CD4-positive, CD25-positive, alpha-beta regulatory T cell (primary cell): ENCODE results near the gene TRPC4. TPM values are rescaled to one million over a fixed set of nuclear protein-coding genes. Genes with fewer than 3 reads are reported as not detected.

Source experiments
- ATAC-seq, 2 donors: fragments of 150-1000 bp; cut with Tn5 transposase; one replicate each; pipeline ENCODE4 v1.10.0; 2021; ENCODE audit warnings: low read depth in 2 of 2, moderate number of reproducible peaks in 2 of 2, moderate library complexity in 1 of 2
- DNase-seq, 3 donors: peaks; one replicate each; pipeline versions ENCODE4 v3.0.0 to v3.0.0-alpha.2; 2012 to 2022; ENCODE audit warnings: mixed read lengths in 1 of 3
- H3K27ac ChIP-seq: one replicate; pipeline ENCODE4 v1.7.0; 2013; ENCODE audit warnings: mild to moderate bottlenecking, low read length; ENCODE audit not compliant: insufficient read depth, poor library complexity, severe bottlenecking
- H3K27me3 ChIP-seq: one replicate; pipeline ENCODE4 v1.7.0; 2013; ENCODE audit warnings: low read length; ENCODE audit not compliant: control insufficient read depth, insufficient read depth
- H3K36me3 ChIP-seq: one replicate; pipeline ENCODE4 v1.7.0; 2013; ENCODE audit warnings: mild to moderate bottlenecking, low read length, moderate library complexity; ENCODE audit not compliant: control insufficient read depth, insufficient read depth
- H3K4me1 ChIP-seq: 2 replicates; pipeline ENCODE4 v1.7.0; 2013; ENCODE audit warnings: mild to moderate bottlenecking, low read length; ENCODE audit not compliant: insufficient read depth, control insufficient read depth, poor library complexity, severe bottlenecking
- H3K4me3 ChIP-seq: one replicate; pipeline ENCODE4 v1.7.0; 2013; ENCODE audit warnings: low read depth, mild to moderate bottlenecking, low read length, moderate library complexity
- H3K9me3 ChIP-seq, 2 experiments: 1 replicate in 1 of 2; 2 replicates in 1 of 2; pipeline ENCODE4 v1.7.0; 2013; ENCODE audit warnings: low read length in 2 of 2, mild to moderate bottlenecking in 1 of 2, moderate library complexity in 1 of 2; ENCODE audit not compliant: control insufficient read depth in 2 of 2
- H3K27ac Mint-ChIP-seq, 3 donors: one replicate each; pipeline ENCODE4 v1.8.0; 2020 to 2022; ENCODE audit warnings: mild to moderate bottlenecking in 3 of 3, mixed read lengths in 3 of 3, moderate library complexity in 2 of 3
- H3K27me3 Mint-ChIP-seq: one replicate; pipeline ENCODE4 v1.8.0; 2022; ENCODE audit warnings: mild to moderate bottlenecking, mixed read lengths
- H3K36me3 Mint-ChIP-seq: one replicate; pipeline ENCODE4 v1.8.0; 2020; ENCODE audit warnings: mixed read lengths
- H3K4me1 Mint-ChIP-seq, 4 donors: one replicate each; pipeline ENCODE4 v1.8.0; 2020 to 2022; ENCODE audit warnings: mixed read lengths in 4 of 4, mild to moderate bottlenecking in 1 of 4
- H3K4me3 Mint-ChIP-seq, 4 donors: one replicate each; pipeline ENCODE4 v1.8.0; 2020 to 2022; ENCODE audit warnings: mild to moderate bottlenecking in 4 of 4, mixed read lengths in 4 of 4, moderate library complexity in 3 of 4
- H3K9me3 Mint-ChIP-seq, 7 donors: one replicate each; pipeline ENCODE4 v1.8.0; 2020 to 2022; ENCODE audit warnings: mixed read lengths in 7 of 7, mild to moderate bottlenecking in 3 of 7, moderate library complexity in 2 of 7
- polyA plus RNA-seq, 4 donors: library from polyadenylated mRNA; unstranded; fragments of 300-500 nt; fragmentation: Illumina TruSeq; gene quantifications; one replicate each; pipeline ENCODE4 v1.2.3, GENCODE V29; 2021
- total RNA-seq: library from RNA; stranded (reverse); gene quantifications from one replicate; pipeline ENCODE4 v1.2.3, GENCODE V29; 2022

Gene TRPC4
- total RNA-seq, result not detected
- polyA plus RNA-seq, result not detected

DNA sequence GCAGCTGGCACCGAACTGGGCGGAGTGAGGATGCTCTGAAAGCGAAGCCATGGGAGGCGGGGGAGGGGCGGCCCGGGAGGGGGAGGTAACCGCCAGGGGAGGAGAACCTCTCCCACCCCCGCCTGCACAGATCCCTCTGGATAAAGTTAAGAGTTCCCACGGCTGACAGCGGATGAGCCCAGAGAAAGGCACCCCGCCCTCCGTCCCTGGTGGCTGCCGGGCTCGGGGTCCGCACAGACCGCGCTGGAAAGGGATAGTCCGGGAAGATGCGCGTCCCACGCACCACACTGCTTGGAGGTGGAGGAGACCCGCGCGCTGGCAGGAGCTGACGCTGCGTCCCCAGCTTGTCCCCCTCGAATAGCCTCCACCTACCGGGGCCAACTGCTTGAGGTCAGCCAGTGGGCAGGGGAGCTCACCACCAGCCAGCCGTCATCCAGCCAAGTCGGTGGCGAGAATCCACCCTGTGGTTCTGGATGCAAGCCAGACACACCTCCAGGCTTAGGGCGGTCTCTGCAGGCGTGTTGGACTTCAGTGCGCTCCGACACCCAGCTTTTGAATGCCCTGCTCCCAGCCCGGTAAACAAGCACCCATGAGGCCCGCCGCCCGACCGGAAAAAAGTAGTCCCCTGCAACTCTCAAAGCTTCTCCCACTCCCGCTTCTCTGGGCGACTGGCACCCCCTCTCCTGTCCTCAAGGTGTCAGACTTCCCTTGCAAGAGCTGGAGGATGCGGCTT, at the start of gene TRPC4:
Gene TRPC4 (minus strand): TSS at position 17 of the 733 bp plus-strand sequence. CDS start 86,439 bp downstream, outside the sequence.
- Mint-ChIP-seq H3K27ac (no peak within 1 kb of the TSS), H3K27me3 (peaks cover 14% of the 10 kb centered on the region), H3K9me3 (peaks cover 0 to 3% (median 2%) of the 10 kb centered on the region in 7 donors), H3K36me3 (no peaks in the 10 kb centered on the region), H3K4me3 (peak within 1 kb of the TSS in 1 of 4 donors; percentile 42), H3K4me1 (peaks cover 0 to 7% (median 0%) of the 10 kb centered on the region in 4 donors)
- no peaks in the 10 kb centered on the region for H3K27me3 ChIP-seq
- no peak for ATAC-seq
- no peaks in the 10 kb centered on the region for H3K4me1 ChIP-seq
- DNase-seq, result peak in 1 of 3 donors; percentile 1
- no peaks in the 10 kb centered on the region for H3K9me3 ChIP-seq
- no peak within 1 kb of the TSS for H3K4me3 ChIP-seq
- H3K36me3 ChIP-seq, result no peaks in the 10 kb centered on the region
- H3K27ac ChIP-seq, result no peak within 1 kb of the TSS

DNA sequence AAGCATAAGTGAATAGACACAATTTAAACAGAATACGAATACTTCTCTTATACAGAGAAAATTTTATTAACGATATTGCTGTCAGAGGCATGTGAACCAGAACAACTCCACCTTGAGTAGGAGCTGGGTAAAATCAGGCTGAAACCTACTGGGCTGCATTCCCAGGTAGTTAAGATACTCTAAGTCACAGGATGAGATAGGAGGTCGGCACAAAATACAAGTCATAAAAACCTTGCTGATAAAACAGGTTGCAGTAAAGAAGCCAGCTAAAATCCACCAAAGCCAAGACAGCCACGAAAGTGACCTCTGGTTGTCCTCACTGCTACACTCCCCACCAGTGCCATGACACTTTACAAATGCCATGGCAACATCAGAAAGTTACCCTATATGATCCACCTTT, 49.2 kb upstream of the TRPC4 start:
- Mint-ChIP-seq H3K36me3 (no peaks in the 10 kb centered on the region), H3K4me3 (no peak overlapping the region), H3K27ac (no peak overlapping the region), H3K9me3 (peaks cover 0 to 4% (median 1%) of the 10 kb centered on the region in 7 donors), H3K27me3 (no peaks in the 10 kb centered on the region), H3K4me1 (peaks cover 0 to 2% (median 0%) of the 10 kb centered on the region in 4 donors)
- ATAC-seq (no peak), DNase-seq (no peak)
- Histone ChIP-seq H3K9me3 (no peaks in the 10 kb centered on the region), H3K27ac (no peak overlapping the region), H3K27me3 (no peaks in the 10 kb centered on the region), H3K4me1 (no peaks in the 10 kb centered on the region), H3K4me3 (no peak overlapping the region), H3K36me3 (no peaks in the 10 kb centered on the region)

DNA sequence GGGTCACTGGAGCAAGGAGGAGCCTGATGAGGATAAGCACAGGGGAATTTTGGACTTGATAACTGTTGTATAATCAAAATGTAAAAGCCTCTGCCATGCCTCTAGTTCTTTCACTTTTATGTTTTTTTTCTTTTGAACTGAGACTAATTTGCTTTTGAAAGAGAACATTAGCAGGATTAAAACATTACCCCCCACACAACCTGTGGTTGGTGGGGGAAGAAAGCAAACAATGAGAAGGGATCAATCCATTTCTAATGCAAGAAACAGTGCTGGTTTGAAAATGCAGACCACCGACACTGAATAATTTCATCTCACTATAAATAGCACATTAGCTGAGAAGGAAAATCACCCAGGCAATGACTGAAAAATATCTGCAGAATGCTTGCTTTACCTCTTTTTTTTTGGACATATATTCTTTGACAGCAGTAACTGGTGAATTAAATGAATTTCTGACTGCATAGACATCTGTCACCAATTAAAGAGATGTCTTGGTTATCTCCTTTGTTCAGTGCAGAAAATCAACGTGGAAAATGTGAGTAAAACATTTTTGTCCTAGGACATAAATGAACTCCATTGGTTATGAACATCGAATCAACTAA, 48.6 kb upstream of the TRPC4 start:
- Mint-ChIP-seq H3K9me3 (peaks cover 0 to 4% (median 1%) of the 10 kb centered on the region in 7 donors), H3K27ac (no peak overlapping the region), H3K36me3 (no peaks in the 10 kb centered on the region), H3K27me3 (no peaks in the 10 kb centered on the region), H3K4me3 (no peak overlapping the region), H3K4me1 (no peaks in the 10 kb centered on the region)
- H3K9me3 ChIP-seq, result no peaks in the 10 kb centered on the region
- no peaks in the 10 kb centered on the region for H3K36me3 ChIP-seq
- H3K27me3 ChIP-seq, result no peaks in the 10 kb centered on the region
- H3K4me3 ChIP-seq, result no peak overlapping the region
- no peaks in the 10 kb centered on the region for H3K4me1 ChIP-seq
- no peak for DNase-seq
- no peak for ATAC-seq
- no peak overlapping the region for H3K27ac ChIP-seq

DNA sequence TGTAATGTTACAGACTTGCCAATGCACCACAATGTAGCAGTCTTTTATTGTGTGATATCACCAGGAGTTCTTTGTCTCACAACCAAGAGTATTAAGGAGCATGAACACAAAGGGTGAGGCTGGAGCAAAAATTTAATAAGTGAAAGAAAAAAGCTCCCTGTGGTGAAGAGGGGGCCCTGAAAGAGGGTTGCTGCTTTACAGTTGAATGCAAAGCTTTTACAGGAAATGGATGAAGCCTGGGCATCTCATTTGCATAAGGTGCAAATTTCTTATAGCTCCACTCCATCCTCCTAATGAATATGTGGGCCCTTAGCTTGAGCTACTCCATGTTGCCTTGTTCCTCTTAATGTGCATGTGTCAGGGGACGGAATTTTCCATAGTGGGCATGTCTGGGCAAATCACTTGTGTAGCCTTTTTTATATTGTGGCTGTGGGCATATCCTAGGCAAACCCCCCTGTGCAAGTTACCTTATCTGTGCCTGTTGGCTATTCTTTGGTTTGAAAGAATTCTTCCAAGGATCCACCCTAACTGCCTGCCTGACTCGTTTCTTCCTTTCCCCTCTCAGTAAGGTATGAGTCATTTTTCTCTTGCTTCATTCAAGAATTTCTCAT, 45.3 kb upstream of the TRPC4 start:
- Histone ChIP-seq H3K4me3 (no peak overlapping the region), H3K9me3 (no peaks in the 10 kb centered on the region), H3K27ac (no peak overlapping the region), H3K36me3 (no peaks in the 10 kb centered on the region), H3K4me1 (no peaks in the 10 kb centered on the region), H3K27me3 (no peaks in the 10 kb centered on the region)
- H3K4me3 Mint-ChIP-seq, result no peak overlapping the region
- H3K27me3 Mint-ChIP-seq, result no peaks in the 10 kb centered on the region
- H3K36me3 Mint-ChIP-seq, result no peaks in the 10 kb centered on the region
- DNase-seq, result no peak
- no peak overlapping the region for H3K27ac Mint-ChIP-seq
- peaks cover 0 to 6% (median 3%) of the 10 kb centered on the region in 7 donors for H3K9me3 Mint-ChIP-seq
- H3K4me1 Mint-ChIP-seq, result no peaks in the 10 kb centered on the region
- ATAC-seq, result no peak

DNA sequence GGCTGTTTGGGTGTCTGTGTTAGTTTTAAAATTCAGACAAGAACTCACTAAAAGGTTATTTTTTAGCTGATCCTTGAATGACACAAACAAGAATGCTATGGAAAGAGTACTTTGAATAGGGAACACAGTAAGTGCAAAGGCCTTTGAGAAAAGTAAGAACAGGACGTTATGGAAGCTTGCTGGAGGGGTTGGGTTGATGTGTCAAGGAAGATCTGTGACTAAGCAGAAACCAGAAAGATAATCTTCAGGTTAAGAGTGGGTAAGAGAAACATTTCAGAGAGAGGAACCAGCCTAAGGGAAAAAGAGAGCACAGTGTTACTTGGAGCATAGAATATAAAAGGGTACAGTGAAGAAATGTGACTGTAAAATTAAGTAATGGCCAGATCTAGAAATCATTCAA, 41.2 kb upstream of the TRPC4 start:
- Mint-ChIP-seq H3K4me1 (no peaks in the 10 kb centered on the region), H3K4me3 (no peak overlapping the region), H3K27me3 (no peaks in the 10 kb centered on the region), H3K36me3 (no peaks in the 10 kb centered on the region), H3K9me3 (peaks cover 0 to 6% (median 3%) of the 10 kb centered on the region in 7 donors), H3K27ac (no peak overlapping the region)
- no peak overlapping the region for H3K4me3 ChIP-seq
- no peaks in the 10 kb centered on the region for H3K4me1 ChIP-seq
- no peak overlapping the region for H3K27ac ChIP-seq
- no peak for ATAC-seq
- H3K36me3 ChIP-seq, result no peaks in the 10 kb centered on the region
- no peaks in the 10 kb centered on the region for H3K27me3 ChIP-seq
- no peaks in the 10 kb centered on the region for H3K9me3 ChIP-seq
- DNase-seq, result no peak

DNA sequence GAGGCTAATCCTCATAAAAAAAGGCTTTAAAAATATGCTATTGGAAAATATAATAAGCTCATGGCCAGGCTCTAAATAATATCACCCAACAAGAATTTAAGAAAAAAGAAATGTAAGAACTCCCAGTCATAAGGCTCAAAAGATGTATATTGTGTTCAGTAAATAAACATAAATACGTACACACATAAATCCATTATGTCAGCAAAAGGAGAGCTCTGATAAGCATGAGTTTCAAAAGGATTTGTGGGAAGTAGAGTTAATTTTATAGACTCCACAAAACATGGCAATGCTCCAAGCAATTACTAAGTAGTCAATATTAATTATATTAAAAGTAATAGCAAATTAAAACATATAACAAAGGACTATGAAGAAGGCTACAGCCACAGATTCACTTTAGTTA, 37.3 kb upstream of the TRPC4 start:
- Histone ChIP-seq H3K4me1 (no peaks in the 10 kb centered on the region), H3K27me3 (no peaks in the 10 kb centered on the region), H3K36me3 (no peaks in the 10 kb centered on the region), H3K27ac (no peak overlapping the region), H3K9me3 (no peaks in the 10 kb centered on the region), H3K4me3 (no peak overlapping the region)
- H3K36me3 Mint-ChIP-seq, result no peaks in the 10 kb centered on the region
- ATAC-seq (no peak), DNase-seq (no peak)
- H3K4me1 Mint-ChIP-seq, result no peaks in the 10 kb centered on the region
- H3K4me3 Mint-ChIP-seq, result no peak overlapping the region
- H3K27ac Mint-ChIP-seq, result no peak overlapping the region
- H3K9me3 Mint-ChIP-seq, result peaks cover 0 to 16% (median 5%) of the 10 kb centered on the region in 7 donors
- no peaks in the 10 kb centered on the region for H3K27me3 Mint-ChIP-seq

DNA sequence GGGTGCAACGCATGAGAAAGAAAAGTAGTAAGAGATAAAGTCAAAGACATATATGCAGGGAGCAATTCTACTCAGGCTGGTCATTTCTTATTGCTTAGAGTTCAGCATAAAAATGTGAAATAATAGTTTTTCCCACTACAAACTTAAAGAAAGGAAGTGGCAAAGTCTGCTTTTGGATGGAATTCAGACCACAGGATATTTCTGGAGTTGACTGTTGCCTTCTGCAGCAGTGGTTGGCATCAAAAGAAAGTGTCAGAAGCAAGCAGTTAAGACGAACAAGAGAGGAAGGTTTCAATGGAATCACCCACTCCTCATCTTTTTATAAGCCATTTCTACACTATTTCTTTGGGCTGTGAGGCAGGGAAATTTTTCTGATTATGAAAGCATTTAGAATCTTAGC, 36.2 kb upstream of the TRPC4 start:
- ATAC-seq (no peak), DNase-seq (no peak)
- H3K4me1 ChIP-seq, result no peaks in the 10 kb centered on the region
- Mint-ChIP-seq H3K27ac (no peak overlapping the region), H3K4me1 (no peaks in the 10 kb centered on the region), H3K9me3 (peaks cover 0 to 20% (median 5%) of the 10 kb centered on the region in 7 donors), H3K4me3 (no peak overlapping the region), H3K27me3 (no peaks in the 10 kb centered on the region), H3K36me3 (no peaks in the 10 kb centered on the region)
- H3K27me3 ChIP-seq, result no peaks in the 10 kb centered on the region
- H3K9me3 ChIP-seq, result no peaks in the 10 kb centered on the region
- no peak overlapping the region for H3K27ac ChIP-seq
- H3K4me3 ChIP-seq, result no peak overlapping the region
- H3K36me3 ChIP-seq, result no peaks in the 10 kb centered on the region
